HG02798 (cell line): ENCODE measurements around the gene SUGCT.
"Not testable (repeated sequence)": the region's sequence is repeated elsewhere in the genome, so short reads cannot be mapped to it uniquely, and the experiment has no call there.

Experiments used
- ATAC-seq: cut with Tn5 transposase; IDR thresholded peaks from one replicate; pipeline ENCODE4 v1.9.1; 2021; ENCODE audit warnings: mild to moderate bottlenecking; ENCODE audit not compliant: unreplicated experiment, poor library complexity

SUGCT gene

DNA sequence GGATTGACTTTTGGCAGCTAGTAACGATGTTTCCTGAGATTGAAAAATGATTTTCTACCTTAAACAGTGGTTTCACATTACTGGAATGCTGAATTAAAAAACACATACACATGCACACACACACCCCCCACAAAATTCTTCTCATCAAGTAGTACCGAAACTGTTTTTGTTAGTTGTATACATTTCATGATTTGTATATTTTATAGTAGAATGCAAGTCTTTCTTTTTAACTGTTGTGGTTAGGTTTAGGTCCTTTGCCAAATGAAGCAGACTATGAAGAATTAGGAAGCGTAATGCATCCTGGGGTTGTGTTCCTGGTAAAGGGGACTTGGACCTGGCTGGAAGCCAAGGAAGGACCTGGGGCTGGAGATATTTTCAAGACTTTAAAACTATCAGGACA is 505.8 kb downstream of the SUGCT start:
- ATAC-seq, result no peak

DNA sequence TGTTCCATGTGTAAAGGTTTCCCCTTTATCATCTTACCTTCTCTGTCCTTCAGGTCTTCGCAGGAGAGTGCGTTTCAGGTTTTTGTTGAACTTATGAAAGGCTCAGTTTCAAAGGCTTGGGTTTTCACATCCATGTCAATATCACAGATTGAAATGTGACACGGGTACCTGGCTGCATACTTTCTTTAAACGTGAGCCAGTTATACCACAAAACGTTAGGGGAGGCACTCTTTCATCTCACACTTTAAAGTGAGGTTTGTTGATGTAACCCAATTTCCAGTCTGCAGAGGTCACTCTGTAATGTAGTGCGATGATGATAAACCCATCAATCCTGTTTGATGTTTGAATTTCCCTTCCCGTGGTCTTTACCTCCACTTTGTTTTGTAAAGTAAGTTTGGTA is 506.9 kb downstream of the SUGCT start:
- no peak for ATAC-seq

GRCh38 chr7:40643664-40644063 is 508.9 kb downstream of the SUGCT start:
- ATAC-seq, result no peak

GRCh38 chr7:40644454-40645188 is 509.8 kb downstream of the SUGCT start:
- ATAC-seq, result no peak

- no peak for ATAC-seq
These were observed 510.4 kb downstream of the SUGCT start for GRCh38 chr7:40645197-40645596.

- no peak for ATAC-seq
These were observed 511.9 kb downstream of the SUGCT start for GRCh38 chr7:40646717-40647116.

GRCh38 chr7:40647719-40648118 is 512.9 kb downstream of the SUGCT start:
- no peak for ATAC-seq

- ATAC-seq, result no peak
These were observed 514.4 kb downstream of the SUGCT start for GRCh38 chr7:40649247-40649646.

DNA sequence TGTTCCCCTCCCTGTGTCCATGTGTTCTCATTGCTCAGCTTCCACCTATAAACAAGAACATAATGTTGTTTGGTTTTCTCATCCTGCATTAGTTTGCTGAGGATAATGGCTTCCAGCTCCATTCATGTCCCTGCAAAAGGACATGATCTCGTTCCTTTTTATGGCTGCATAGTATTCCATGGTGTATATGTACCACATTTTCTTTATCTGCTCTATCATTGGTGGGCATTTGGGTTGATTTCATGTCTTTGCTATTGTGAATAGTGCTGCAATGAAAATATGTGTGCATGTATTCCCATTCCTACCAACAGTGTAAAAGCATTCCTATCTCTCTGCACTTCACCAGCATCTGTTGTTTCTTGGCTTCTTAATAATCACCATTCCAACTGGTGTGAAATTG is 516.1 kb downstream of the SUGCT start:
- ATAC-seq, result not testable (repeated sequence)

GRCh38 chr7:40654171-40654570 is 519.4 kb downstream of the SUGCT start:
- no peak for ATAC-seq

DNA sequence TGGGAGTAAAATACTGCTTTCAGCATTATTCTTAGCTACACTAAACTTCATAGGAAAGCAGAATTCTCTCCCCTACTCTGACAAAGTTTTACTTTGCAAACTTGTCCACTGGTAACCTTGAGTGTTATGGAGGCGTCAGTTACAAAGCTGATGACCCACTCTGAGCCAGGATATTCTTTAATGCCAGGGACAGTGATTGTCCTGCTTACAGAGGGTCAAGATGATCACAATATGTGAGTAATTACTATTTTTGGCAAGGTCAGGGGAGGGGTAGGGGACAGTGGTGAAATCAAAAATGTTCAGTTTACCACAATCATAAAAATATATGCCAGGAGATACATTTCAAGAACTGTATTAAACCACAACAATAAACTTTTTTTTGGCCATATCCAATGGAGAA is 520.6 kb downstream of the SUGCT start:
- no peak for ATAC-seq

DNA sequence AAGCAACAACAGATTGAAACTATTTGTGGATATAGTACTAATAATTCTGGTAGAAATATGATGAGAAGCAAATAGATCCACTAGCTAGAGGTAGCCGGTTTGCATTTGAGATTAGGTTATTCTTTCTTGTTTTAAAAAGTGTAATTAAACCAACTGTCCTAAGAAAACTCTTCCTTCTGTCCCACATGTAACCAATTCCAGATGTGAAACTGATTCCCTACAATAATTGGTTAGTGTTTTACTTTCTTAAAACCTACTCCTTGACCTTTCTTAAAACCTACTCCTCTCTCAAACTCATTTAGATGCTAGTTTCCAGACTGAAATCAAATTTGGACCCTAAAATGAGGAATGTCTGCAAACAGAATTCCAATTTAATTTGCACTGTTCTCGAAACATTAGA is 521.5 kb downstream of the SUGCT start:
- no peak for ATAC-seq

- ATAC-seq, result no peak
These were observed 523.9 kb downstream of the SUGCT start for GRCh38 chr7:40658729-40659128.

GRCh38 chr7:40659231-40659630 is 524.4 kb downstream of the SUGCT start:
- no peak for ATAC-seq

GRCh38 chr7:40673285-40673684 is 538.5 kb downstream of the SUGCT start:
- no peak for ATAC-seq

DNA sequence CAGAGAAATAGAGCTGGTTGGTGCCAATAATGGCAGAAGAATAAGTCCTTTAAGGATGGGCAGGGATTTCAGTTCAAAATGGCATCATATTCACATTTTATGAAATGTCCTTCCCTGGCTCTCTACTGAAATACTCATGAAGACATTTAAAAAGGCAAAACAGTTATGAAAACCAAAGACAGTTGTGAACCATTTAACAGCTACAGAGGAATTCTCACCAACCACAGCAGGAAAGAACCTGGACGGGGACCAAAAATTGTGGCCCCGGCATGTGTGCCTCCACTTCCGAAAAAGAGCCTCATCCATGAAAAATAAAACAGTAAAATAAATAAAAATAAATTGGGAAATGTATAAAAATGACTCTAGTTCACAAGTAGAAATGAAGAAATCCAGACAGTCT is 539.5 kb downstream of the SUGCT start:
- no peak for ATAC-seq

GRCh38 chr7:40675741-40676140 is 540.9 kb downstream of the SUGCT start:
- ATAC-seq, result no peak

DNA sequence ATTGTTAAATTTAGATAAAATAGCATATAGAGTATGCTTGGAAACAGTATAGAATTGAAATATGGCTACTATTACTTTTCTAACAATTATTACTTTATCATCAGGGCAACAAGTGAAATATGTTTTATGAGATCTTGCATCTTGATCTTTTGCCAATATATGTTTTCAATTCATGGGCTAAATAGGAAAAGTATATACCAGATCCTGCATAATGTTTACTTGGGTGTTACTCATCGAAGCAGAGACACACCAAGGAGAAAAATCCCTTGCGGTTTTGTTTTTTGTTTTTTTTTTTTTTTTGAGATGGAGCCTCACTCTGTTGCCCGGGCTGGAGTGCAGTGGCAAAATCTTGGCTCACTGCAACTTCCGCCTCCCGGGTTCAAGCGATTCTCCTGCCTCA is 541.4 kb downstream of the SUGCT start:
- ATAC-seq, result no peak

DNA sequence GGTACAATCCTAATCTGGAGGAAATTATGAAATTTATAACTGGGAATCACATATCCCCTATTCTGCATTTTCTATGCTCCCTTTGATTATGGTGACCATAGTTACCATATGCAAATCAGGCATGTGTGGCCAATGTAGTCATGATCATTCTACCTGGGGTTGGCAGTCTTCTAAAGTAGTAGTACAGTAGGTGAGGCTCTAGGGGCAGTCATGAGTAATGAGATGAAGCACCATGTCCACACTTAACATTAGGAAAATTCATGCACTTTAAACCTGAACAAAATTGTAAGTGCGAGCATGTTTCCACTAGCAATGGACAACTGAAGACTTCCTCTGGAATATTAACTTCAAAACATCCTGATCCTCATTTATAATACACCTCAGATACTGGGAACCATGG is 545.9 kb downstream of the SUGCT start:
- ATAC-seq, result peak; percentile 79

DNA sequence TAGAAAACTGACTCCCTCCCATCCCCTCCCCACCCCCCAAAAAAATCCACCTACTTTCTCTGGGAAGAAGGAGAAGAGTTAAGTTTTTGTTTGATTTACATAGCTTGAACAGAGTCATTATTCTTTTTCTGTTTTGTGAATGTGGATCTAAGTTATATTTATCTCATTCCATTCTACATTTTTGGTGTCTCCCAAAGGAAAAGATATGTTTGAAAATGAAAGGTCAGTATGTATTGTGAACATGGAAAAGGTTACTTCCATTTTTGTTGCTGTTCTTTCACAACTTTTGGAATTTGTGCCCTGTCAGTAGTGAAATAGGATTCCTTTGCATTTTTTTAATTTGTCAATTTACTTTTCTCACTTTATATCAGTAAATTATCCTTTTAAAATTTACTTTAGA is 547.9 kb downstream of the SUGCT start:
- no peak for ATAC-seq

GRCh38 chr7:40694026-40694809 is 559.4 kb downstream of the SUGCT start:
- no peak for ATAC-seq

DNA sequence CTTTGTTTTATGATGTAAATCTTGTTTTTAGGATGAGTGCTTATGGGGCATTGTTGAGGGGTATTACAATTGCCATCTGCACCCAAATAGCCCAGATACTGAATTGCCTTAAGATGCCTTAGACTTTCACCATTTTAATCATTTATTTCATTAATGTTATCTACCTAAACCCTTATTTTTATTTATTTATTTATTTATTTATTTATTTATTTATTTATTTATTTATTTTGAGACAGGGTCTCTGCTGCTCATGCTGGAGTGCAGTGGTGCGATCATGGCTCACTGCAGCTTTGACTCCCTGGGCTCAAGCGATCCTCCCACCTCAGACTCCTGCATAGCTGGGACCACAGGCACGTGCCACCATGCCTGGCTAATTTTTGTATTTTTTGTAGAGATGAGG is 560.2 kb downstream of the SUGCT start:
- no peak for ATAC-seq
